H1 (cell line): Measurements from ENCODE around the gene CARD11. TPM values are rescaled to one million over a fixed set of nuclear protein-coding genes. Genes with fewer than 3 reads are reported as not detected.

Experiments
- CTCF ChIA-PET: fragments of 300-600 bp; sonication (Branson Sonifier 250); formaldehyde crosslinking; loops from one replicate; lab custom pipeline; 2021; ENCODE audit not compliant: partially characterized antibody; lab: Charles Lee
- POLR2A ChIA-PET: fragments of 300-600 bp; sonication (Branson Sonifier 250); formaldehyde crosslinking; loops from one replicate; lab custom pipeline; 2021; ENCODE audit warnings: inconsistent platforms; ENCODE audit not compliant: partially characterized antibody; lab: Charles Lee
- DNase-seq, 2 experiments: peaks; one replicate each; pipeline versions ENCODE4 v3.0.0 to v3.0.0-alpha.2; 2010 to 2022; ENCODE audit warnings: low spot score in 2 of 2, low read depth in 1 of 2, mixed read lengths in 1 of 2
- FAIRE-seq: peaks from 2 replicates; lab custom pipeline; 2011; peaks lifted over from hg19 to GRCh38; lab: Jason Lieb, UNC
- H2AFZ ChIP-seq: 2 replicates; pipeline ENCODE4 v1.8.1; 2012; ENCODE audit warnings: low read length, inconsistent platforms
- H2AK5ac ChIP-seq: 2 replicates; pipeline ENCODE4 v1.6.1; 2013; ENCODE audit warnings: low read depth, low read length
- H2BK120ac ChIP-seq: replicated peaks from 2 replicates; pipeline ENCODE3; 2013; ENCODE audit warnings: low read depth, low read length, inconsistent platforms
- H2BK12ac ChIP-seq: 2 replicates; pipeline ENCODE4 v1.6.1; 2013; ENCODE audit warnings: low read depth, low read length
- H2BK15ac ChIP-seq: 2 replicates; pipeline ENCODE4 v1.6.1; 2013; ENCODE audit warnings: low read length
- H2BK20ac ChIP-seq: 2 replicates; pipeline ENCODE4 v1.6.1; 2013; ENCODE audit warnings: low read length
- H2BK5ac ChIP-seq: 2 replicates; pipeline ENCODE4 v1.6.1; 2013; ENCODE audit warnings: low read depth, low read length
- H3K14ac ChIP-seq: 2 replicates; pipeline ENCODE4 v1.6.1; 2013; ENCODE audit warnings: inconsistent platforms; ENCODE audit not compliant: insufficient read length
- H3K18ac ChIP-seq: 2 replicates; pipeline ENCODE4 v1.6.1; 2013; ENCODE audit warnings: low read length; ENCODE audit errors: extremely low read depth
- H3K23ac ChIP-seq: 2 replicates; pipeline ENCODE4 v1.6.1; 2013; ENCODE audit warnings: inconsistent platforms; ENCODE audit not compliant: insufficient read length
- H3K23me2 ChIP-seq: 2 replicates; pipeline ENCODE4 v1.6.1; 2013; ENCODE audit warnings: low read depth, low read length
- H3K27ac ChIP-seq: 2 replicates; pipeline ENCODE4 v1.6.1; 2011; ENCODE audit warnings: low read depth, low read length, inconsistent platforms
- H3K27me3 ChIP-seq, 4 experiments: replicated peaks in 1 of 4; 1 replicate in 1 of 4; 2 replicates in 3 of 4; pipeline versions ENCODE4 v1.6.1 to v1.8.1; 2011 to 2013; ENCODE audit warnings: low read length in 3 of 4, mild to moderate bottlenecking in 3 of 4, inconsistent platforms in 2 of 4, mixed read lengths in 2 of 4, moderate library complexity in 1 of 4; ENCODE audit not compliant: control insufficient read depth in 3 of 4, insufficient read depth in 3 of 4; ENCODE audit errors: extremely low read depth in 1 of 4
- H3K36me3 ChIP-seq, 4 experiments: 2 replicates each; pipeline versions ENCODE4 v1.6.1 to v1.8.1; 2011 to 2013; ENCODE audit warnings: mild to moderate bottlenecking in 4 of 4, low read length in 3 of 4, moderate library complexity in 2 of 4, control low read depth in 1 of 4, inconsistent platforms in 1 of 4; ENCODE audit not compliant: insufficient read depth in 4 of 4, control insufficient read depth in 2 of 4
- H3K4ac ChIP-seq: replicated peaks from 2 replicates; pipeline ENCODE3; 2013; ENCODE audit warnings: low read length, low read depth, mixed read lengths, inconsistent platforms; ENCODE audit not compliant: insufficient read length
- H3K4me1 ChIP-seq, 4 experiments: replicated peaks in 1 of 4; 1 replicate in 1 of 4; 2 replicates in 3 of 4; pipeline versions ENCODE4 v1.6.1 to v1.8.1; 2011 to 2013; ENCODE audit warnings: low read length in 3 of 4, inconsistent platforms in 2 of 4, mixed read lengths in 1 of 4; ENCODE audit not compliant: insufficient read depth in 4 of 4, control insufficient read depth in 3 of 4
- H3K4me2 ChIP-seq, 2 experiments: 2 replicates each; pipeline versions ENCODE4 v1.6.1 to v1.8.1; 2011 to 2013; ENCODE audit warnings: low read depth in 2 of 2, low read length in 2 of 2, control low read depth in 1 of 2, inconsistent platforms in 1 of 2, mild to moderate bottlenecking in 1 of 2; ENCODE audit not compliant: insufficient read depth in 1 of 2
- H3K4me3 ChIP-seq, 4 experiments: fragments of 200-600, 300-600 bp in 1 of 4; sonication (generic), shearing (Covaris generic), sonication (Bioruptor Twin) in 1 of 4; 2 replicates each; pipeline versions ENCODE4 v1.5.1 to v1.8.1; 2011 to 2016; ENCODE audit warnings: low read length in 4 of 4, low read depth in 3 of 4, control low read depth in 2 of 4, inconsistent platforms in 2 of 4, mild to moderate bottlenecking in 2 of 4, mixed read lengths in 1 of 4, moderate library complexity in 1 of 4; ENCODE audit not compliant: insufficient read depth in 2 of 4; ENCODE audit errors: extremely low read depth in 1 of 4
- H3K56ac ChIP-seq: replicated peaks from 2 replicates; pipeline ENCODE3; 2013; ENCODE audit warnings: low read depth, mild to moderate bottlenecking, mixed read lengths, low read length, inconsistent platforms; ENCODE audit not compliant: insufficient read length
- H3K79me1 ChIP-seq: 2 replicates; pipeline ENCODE4 v1.6.1; 2013; ENCODE audit warnings: low read depth, low read length, control low read depth
- H3K79me2 ChIP-seq, 2 experiments: 2 replicates each; pipeline versions ENCODE4 v1.6.1 to v1.8.1; 2012 to 2013; ENCODE audit warnings: low read length in 2 of 2, mild to moderate bottlenecking in 2 of 2, inconsistent platforms in 1 of 2; ENCODE audit not compliant: insufficient read depth in 2 of 2, control insufficient read depth in 1 of 2
- H3K9ac ChIP-seq, 4 experiments: replicated peaks in 1 of 4; 1 replicate in 1 of 4; 2 replicates in 3 of 4; pipeline versions ENCODE4 v1.6.1 to v1.8.1; 2011 to 2013; ENCODE audit warnings: low read depth in 3 of 4, low read length in 3 of 4, control low read depth in 2 of 4, mild to moderate bottlenecking in 2 of 4, moderate library complexity in 2 of 4, inconsistent platforms in 1 of 4; ENCODE audit errors: extremely low read depth in 1 of 4
- H3K9me3 ChIP-seq, 2 experiments: 2 replicates each; pipeline versions ENCODE4 v1.6.1 to v1.8.1; 2012 to 2013; ENCODE audit warnings: mild to moderate bottlenecking in 2 of 2, moderate library complexity in 2 of 2, control low read depth in 1 of 2, inconsistent platforms in 1 of 2, low read depth in 1 of 2, low read length in 1 of 2, mixed read lengths in 1 of 2; ENCODE audit not compliant: insufficient read depth in 2 of 2
- H4K20me1 ChIP-seq, 2 experiments: replicated peaks in 1 of 2; 2 replicates each; pipeline versions ENCODE3 to v1.8.1; 2011 to 2013; ENCODE audit warnings: inconsistent platforms in 2 of 2, low read length in 2 of 2, mild to moderate bottlenecking in 1 of 2; ENCODE audit not compliant: insufficient read depth in 2 of 2, control insufficient read depth in 1 of 2
- H4K5ac ChIP-seq: 2 replicates; pipeline ENCODE4 v1.6.1; 2013; ENCODE audit warnings: low read length, low read depth, mixed read lengths, inconsistent platforms; ENCODE audit not compliant: insufficient read length
- H4K8ac ChIP-seq: 2 replicates; pipeline ENCODE4 v1.8.0; 2013; ENCODE audit warnings: mild to moderate bottlenecking, moderate library complexity, low read length, inconsistent platforms; ENCODE audit not compliant: insufficient read depth; ENCODE audit errors: extremely low read depth
- H4K91ac ChIP-seq: replicated peaks from 2 replicates; pipeline ENCODE3; 2013; ENCODE audit warnings: low read length, mixed read lengths, inconsistent platforms; ENCODE audit not compliant: insufficient read length
- CTCF ChIP-seq, 3 experiments: IDR thresholded peaks; 1 replicate in 2 of 3; 2 replicates in 1 of 3; pipeline versions ENCODE4 v1.5.1 to v1.6.1; 2011; ENCODE audit warnings: low read length in 3 of 3, mild to moderate bottlenecking in 3 of 3, inconsistent platforms in 2 of 3, low read depth in 1 of 3, moderate library complexity in 1 of 3; ENCODE audit not compliant: insufficient read depth in 1 of 3; ENCODE audit errors: control extremely low read depth in 1 of 3
- JUND ChIP-seq: IDR thresholded peaks from 2 replicates; pipeline ENCODE4 v1.6.1; 2011; ENCODE audit warnings: mild to moderate bottlenecking, improper control_type of control experiment, low read length
- RAD21 ChIP-seq, 2 experiments: IDR thresholded peaks in 1 of 2; conservative IDR thresholded peaks in 1 of 2; 2 replicates each; pipeline ENCODE4 v1.6.1; 2011; ENCODE audit warnings: low read depth in 2 of 2, low read length in 2 of 2, improper control_type of control experiment in 1 of 2, inconsistent platforms in 1 of 2, mild to moderate bottlenecking in 1 of 2, moderate library complexity in 1 of 2
- TCF12 ChIP-seq: IDR thresholded peaks from 2 replicates; pipeline ENCODE4 v1.6.1; 2011; ENCODE audit warnings: low read depth, mild to moderate bottlenecking, low read length
- USF2 ChIP-seq: IDR thresholded peaks from 2 replicates; pipeline ENCODE4 v1.6.1; 2011; ENCODE audit warnings: low read length, improper control_type of control experiment
- WGBS, 2 experiments: shearing (Covaris generic) in 1 of 2; methylation state at CpG; one replicate each; pipeline versions ENCODE4 v1.1.6 to v1.1.7; 2013 to 2015; ENCODE audit warnings: low lambda C conversion rate in 2 of 2, mixed read lengths in 2 of 2, inconsistent platforms in 1 of 2, low coverage in 1 of 2, missing lambda C conversion rate in 1 of 2; ENCODE audit not compliant: insufficient replicate concordance in 2 of 2, insufficient coverage in 1 of 2, insufficient read length in 1 of 2; ENCODE audit errors: extremely low coverage in 1 of 2, missing lambda C conversion rate in 1 of 2; 5-methylcytosine and 5-hydroxymethylcytosine counted together
- polyA plus RNA-seq, 7 experiments: library from polyadenylated mRNA; depleted of rRNA in 3 of 7; stranded (reverse) in 5 of 7; unstranded in 2 of 7; fragments of >200 nt in 5 of 7; fragments of 200-250 nt in 2 of 7; gene quantifications; 1 replicate in 5 of 7; 2 replicates in 1 of 7; 4 replicates in 1 of 7; pipeline versions ENCODE4 v1.2.1 to v1.2.3, GENCODE V29; 2011 to 2013; ENCODE audit warnings: missing spikeins in 2 of 7, mixed read lengths in 2 of 7
- total RNA-seq: library from RNA; stranded (reverse); fragmentation: NEBNext Ultra II Directional; extraction: Animal tissue kit (Norgen Biotek cat#: 25700); gene quantifications from 2 replicates; pipeline ENCODE4 v1.2.1, GENCODE V29; 2021
- TF ChIP-seq, protein P1 (sequence below): IDR thresholded peaks from 2 replicates; pipeline ENCODE4 v1.6.1; 2012; ENCODE audit warnings: inconsistent platforms
- TF ChIP-seq, protein P2 (sequence below): IDR thresholded peaks from 2 replicates; pipeline ENCODE4 v1.6.1; 2012; ENCODE audit warnings: inconsistent platforms

Gene CARD11
- total and polyA plus RNA-seq, 2 of the 8 experiments (the other 6 are each of a cell fraction or from before 2014, with no cell fraction given), result 12.6 to 29.8 TPM

DNA sequence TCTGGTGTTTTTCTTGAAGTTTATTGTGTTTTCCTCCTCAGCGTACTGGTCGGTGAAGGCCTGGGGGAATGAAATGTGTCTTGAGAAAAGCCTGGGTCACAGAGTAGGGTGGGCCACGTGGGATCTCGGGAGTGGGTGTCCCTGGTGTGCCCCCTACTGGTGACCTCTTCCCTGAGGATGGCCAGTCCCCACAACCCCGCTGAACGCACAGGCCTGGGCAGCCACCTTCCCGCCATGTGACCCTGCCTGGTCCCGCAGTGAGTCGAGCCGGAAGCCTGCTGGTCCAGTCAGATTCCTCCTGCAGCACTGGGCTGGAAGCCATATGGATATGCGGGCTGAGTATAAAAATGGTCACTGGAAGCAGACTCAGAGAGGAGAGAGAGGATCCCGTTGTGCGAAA lies 146.6 kb downstream of the CARD11 start:
- no peak overlapping the region for H3K9ac ChIP-seq
- H2BK15ac ChIP-seq, result no peak overlapping the region
- peak overlapping the region; percentile 27 for H4K91ac ChIP-seq
- H2BK12ac ChIP-seq, result no peak overlapping the region
- no peak overlapping the region for H2AK5ac ChIP-seq
- CTCF ChIA-PET, result interaction anchor here (0.6 to 2.7 kb wide), 8 partner anchors 9 to 307 kb away, joined by 3 to 16 read pairs (median 4); no protein-coding TSS in a partner anchor
- no peak for DNase-seq
- H3K4ac ChIP-seq, result no peak overlapping the region
- no peak overlapping the region for H2BK120ac ChIP-seq
- H3K18ac ChIP-seq, result no peak overlapping the region
- no peaks in the 10 kb centered on the region for H3K79me2 ChIP-seq
- no peaks in the 10 kb centered on the region for H4K20me1 ChIP-seq
- H3K9me3 ChIP-seq, result no peaks in the 10 kb centered on the region
- no peaks in the 10 kb centered on the region for H3K23me2 ChIP-seq
- H2BK5ac ChIP-seq, result no peak overlapping the region
- no peaks in the 10 kb centered on the region for H3K36me3 ChIP-seq
- no peaks in the 10 kb centered on the region for H3K27me3 ChIP-seq
- no peak overlapping the region for H3K4me2 ChIP-seq
- H3K27ac ChIP-seq, result no peak overlapping the region
- POLR2A ChIA-PET, result no interaction called here
- H2BK20ac ChIP-seq, result no peak overlapping the region
- no peaks in the 10 kb centered on the region; a peak in 1 of 7 replicates for H3K4me1 ChIP-seq
- H3K56ac ChIP-seq, result no peak overlapping the region
- H2AFZ ChIP-seq, result peak overlapping the region; percentile 32; the same call in 1 of the 2 replicates
- no peak for FAIRE-seq
- H3K23ac ChIP-seq, result no peak overlapping the region
- H3K79me1 ChIP-seq, result no peaks in the 10 kb centered on the region
- H4K8ac ChIP-seq, result no peak overlapping the region
- H4K5ac ChIP-seq, result no peak overlapping the region
- TF ChIP-seq TCF12 (no peak), RAD21 (IDR thresholded peaks at IDR 0.05 in 1 of 2, conservative IDR thresholded peaks at IDR 0.05 in 1 of 2; ENCODE audit: low read depth in 2 of 2, low read length in 2 of 2) (peak; percentile 16 to 29; a peak in 1 of 4 replicates), USF2 (peak; percentile 46), JUND (no peak), CTCF (IDR thresholded peaks at IDR 0.05; ENCODE audit: control extremely low read depth in 1 of 3, insufficient read depth in 1 of 3, low read depth in 1 of 3, low read length in 3 of 3) (peak; percentile 20 to 63 (median 37); a peak in 3 of 4 replicates)
- TF ChIP-seq, protein P1, sequence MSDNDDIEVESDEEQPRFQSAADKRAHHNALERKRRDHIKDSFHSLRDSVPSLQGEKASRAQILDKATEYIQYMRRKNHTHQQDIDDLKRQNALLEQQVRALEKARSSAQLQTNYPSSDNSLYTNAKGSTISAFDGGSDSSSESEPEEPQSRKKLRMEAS, result peak; percentile 68
- TF ChIP-seq, protein P2, sequence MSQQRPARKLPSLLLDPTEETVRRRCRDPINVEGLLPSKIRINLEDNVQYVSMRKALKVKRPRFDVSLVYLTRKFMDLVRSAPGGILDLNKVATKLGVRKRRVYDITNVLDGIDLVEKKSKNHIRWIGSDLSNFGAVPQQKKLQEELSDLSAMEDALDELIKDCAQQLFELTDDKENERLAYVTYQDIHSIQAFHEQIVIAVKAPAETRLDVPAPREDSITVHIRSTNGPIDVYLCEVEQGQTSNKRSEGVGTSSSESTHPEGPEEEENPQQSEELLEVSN, result peak; percentile 47; the same call in 1 of the 2 replicates
- WGBS, 2 experiments, result 89% methylated on average over 13 of the region's 13 CpGs; no CpG with 5 or more reads in 1 of the 2 experiments
- no peak overlapping the region for H3K14ac ChIP-seq
- no peak overlapping the region for H3K4me3 ChIP-seq
